VCaP (cell line): Measurements from ENCODE around the gene ATXN1.

ENCODE experiments used
- H3K27ac ChIP-seq: fragments of 450-650 bp; 2 replicates; pipeline ENCODE4 v1.5.1; 2017
- TF ChIP-seq, protein P1 (sequence below): fragments of 450-650 bp; conservative IDR thresholded peaks from 2 replicates; pipeline ENCODE4 v1.5.1; 2017; ENCODE audit warnings: mild to moderate bottlenecking, moderate library complexity

ATXN1 gene

GRCh38 chr6:16572317-16572716 lies 188.9 kb downstream of the ATXN1 start:
- no peak overlapping the region for H3K27ac ChIP-seq
- TF ChIP-seq, protein P1, sequence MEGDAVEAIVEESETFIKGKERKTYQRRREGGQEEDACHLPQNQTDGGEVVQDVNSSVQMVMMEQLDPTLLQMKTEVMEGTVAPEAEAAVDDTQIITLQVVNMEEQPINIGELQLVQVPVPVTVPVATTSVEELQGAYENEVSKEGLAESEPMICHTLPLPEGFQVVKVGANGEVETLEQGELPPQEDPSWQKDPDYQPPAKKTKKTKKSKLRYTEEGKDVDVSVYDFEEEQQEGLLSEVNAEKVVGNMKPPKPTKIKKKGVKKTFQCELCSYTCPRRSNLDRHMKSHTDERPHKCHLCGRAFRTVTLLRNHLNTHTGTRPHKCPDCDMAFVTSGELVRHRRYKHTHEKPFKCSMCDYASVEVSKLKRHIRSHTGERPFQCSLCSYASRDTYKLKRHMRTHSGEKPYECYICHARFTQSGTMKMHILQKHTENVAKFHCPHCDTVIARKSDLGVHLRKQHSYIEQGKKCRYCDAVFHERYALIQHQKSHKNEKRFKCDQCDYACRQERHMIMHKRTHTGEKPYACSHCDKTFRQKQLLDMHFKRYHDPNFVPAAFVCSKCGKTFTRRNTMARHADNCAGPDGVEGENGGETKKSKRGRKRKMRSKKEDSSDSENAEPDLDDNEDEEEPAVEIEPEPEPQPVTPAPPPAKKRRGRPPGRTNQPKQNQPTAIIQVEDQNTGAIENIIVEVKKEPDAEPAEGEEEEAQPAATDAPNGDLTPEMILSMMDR: no peak

DNA sequence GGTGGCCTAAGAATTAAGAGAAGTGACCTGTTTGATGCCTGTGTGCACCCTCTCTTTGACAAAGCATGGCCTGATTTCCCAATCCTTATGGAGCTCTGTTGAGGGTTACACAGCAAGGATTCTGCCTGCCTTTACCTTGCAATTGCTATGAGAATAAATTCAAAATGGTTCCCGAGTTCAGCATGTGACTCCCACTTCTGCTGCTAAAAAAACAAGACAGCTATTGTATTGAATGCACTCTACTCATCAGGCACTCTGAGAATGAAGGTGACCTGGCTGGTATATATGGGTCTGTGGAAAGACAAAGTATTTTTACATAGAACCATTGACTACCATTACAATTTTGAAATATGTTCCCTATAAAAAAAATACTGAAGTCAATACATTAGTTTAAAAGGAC lies 190.3 kb downstream of the ATXN1 start:
- no peak overlapping the region for H3K27ac ChIP-seq
- TF ChIP-seq, protein P1: no peak

DNA sequence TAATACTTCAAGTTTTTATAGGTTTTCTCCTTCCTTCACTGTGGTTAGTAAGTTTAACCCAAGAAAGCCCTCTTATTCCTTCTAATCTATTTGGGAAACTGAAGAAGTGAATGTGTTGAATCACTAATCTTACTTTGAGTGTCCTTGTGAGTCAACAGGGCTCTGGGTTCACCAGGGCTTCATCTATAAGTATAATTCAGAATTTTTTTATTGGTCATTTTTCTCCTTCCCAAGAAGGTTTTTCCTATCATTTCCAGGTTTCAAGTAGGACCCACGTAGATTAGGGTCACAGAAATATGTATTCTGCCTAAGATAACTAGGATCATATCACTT lies 191.1 kb downstream of the ATXN1 start:
- TF ChIP-seq, protein P1: no peak

GRCh38 chr6:16568128-16568527 lies 193.1 kb downstream of the ATXN1 start:
- TF ChIP-seq, protein P1: no peak
- peak overlapping the region; percentile 57 for H3K27ac ChIP-seq

More for the DNA sequence above, 191.1 kb downstream of the ATXN1 start:
- H3K27ac ChIP-seq: peak overlapping the region; percentile 57; the same call in 1 of the 2 replicates

- TF ChIP-seq, protein P1: no peak
- peak overlapping the region; percentile 57 for H3K27ac ChIP-seq
Observed at GRCh38 chr6:16567071-16567470, 194.2 kb downstream of the ATXN1 start.

GRCh38 chr6:16564436-16564835 lies 196.8 kb downstream of the ATXN1 start:
- TF ChIP-seq, protein P1: no peak

DNA sequence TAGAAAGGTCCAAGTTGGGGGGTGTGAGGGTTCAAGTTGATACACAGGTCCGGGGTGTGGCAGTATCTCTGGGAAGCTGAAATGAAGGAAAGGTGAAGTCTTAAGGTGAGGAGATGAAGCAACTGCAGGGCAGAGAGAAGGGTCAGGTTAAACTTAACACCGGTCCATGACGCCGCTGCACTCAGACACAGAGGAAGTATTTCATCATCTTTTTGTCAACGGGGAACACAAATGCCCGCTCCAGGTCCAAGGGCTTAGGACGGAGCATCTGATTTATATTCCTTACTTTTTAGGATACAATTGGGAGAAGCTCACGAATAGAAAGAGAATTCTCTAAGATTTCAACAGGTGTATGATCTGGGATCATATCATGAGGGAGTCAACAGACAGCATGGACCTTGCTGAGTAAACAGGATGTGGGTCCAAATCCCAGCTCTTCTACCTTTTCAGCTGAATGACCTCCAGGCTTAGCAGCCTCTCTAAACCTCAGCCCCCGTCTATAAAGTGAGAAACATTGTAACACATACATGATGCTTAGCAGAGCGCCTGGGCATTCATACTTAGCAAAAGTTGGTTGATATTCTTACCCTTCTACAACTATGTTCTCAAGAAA lies 197.5 kb downstream of the ATXN1 start:
- TF ChIP-seq, protein P1: no peak

More at GRCh38 chr6:16564436-16564835, 196.8 kb downstream of the ATXN1 start:
- H3K27ac ChIP-seq: no peak overlapping the region

More for the DNA sequence above, 197.5 kb downstream of the ATXN1 start:
- no peak overlapping the region for H3K27ac ChIP-seq
